GM23338 (cell line): ENCODE measurements around the gene EPAS1. TPM values are rescaled to one million over a fixed set of nuclear protein-coding genes. Genes with fewer than 3 reads are reported as not detected.

ENCODE experiments used
- ATAC-seq: fragments of 200-7000 bp; cut with Tn5 transposase; 3 replicates; pipeline ENCODE4 v1.9.1; 2020
- DNase-seq: peaks from one replicate; pipeline ENCODE4 v3.0.0-alpha.2; 2015; ENCODE audit warnings: low spot score
- H2AFZ ChIP-seq: fragments of 200-600 bp; sonication (generic); 2 replicates; pipeline ENCODE4 v1.8.0; 2016; ENCODE audit warnings: antibody characterized with exemption, mild to moderate bottlenecking, moderate library complexity
- H3F3A ChIP-seq: fragments of 200-600 bp; sonication (generic); replicated peaks from 2 replicates; pipeline ENCODE4 v1.8.0; 2017; ENCODE audit warnings: antibody characterized with exemption, mixed run types, low read depth
- H3K27ac ChIP-seq: fragments of 200-600 bp; sonication (generic); 2 replicates; pipeline ENCODE4 v1.6.1; 2016; ENCODE audit warnings: low read depth
- H3K27me3 ChIP-seq: fragments of 200-600 bp; sonication (generic); 2 replicates; pipeline ENCODE4 v1.8.0; 2016; ENCODE audit warnings: mild to moderate bottlenecking, mixed run types, moderate library complexity; ENCODE audit not compliant: insufficient read depth
- H3K36me3 ChIP-seq: fragments of 200-600 bp; sonication (generic); 2 replicates; pipeline ENCODE4 v1.8.0; 2016; ENCODE audit warnings: mild to moderate bottlenecking; ENCODE audit not compliant: insufficient read depth
- H3K4me1 ChIP-seq: fragments of 200-600 bp; sonication (generic); 2 replicates; pipeline ENCODE4 v1.8.0; 2016; ENCODE audit warnings: mild to moderate bottlenecking, moderate library complexity; ENCODE audit not compliant: insufficient read depth
- H3K4me2 ChIP-seq: fragments of 200-600 bp; sonication (generic); 2 replicates; pipeline ENCODE4 v1.7.1; 2017; ENCODE audit warnings: mixed run types
- H3K4me3 ChIP-seq: fragments of 200-600 bp; sonication (generic); 2 replicates; pipeline ENCODE4 v1.6.1; 2016; ENCODE audit warnings: mixed run types
- H3K79me2 ChIP-seq: fragments of 200-600 bp; sonication (generic); replicated peaks from 2 replicates; pipeline ENCODE4 v1.8.0; 2017; ENCODE audit warnings: mild to moderate bottlenecking; ENCODE audit not compliant: insufficient read depth
- H3K9me2 ChIP-seq: fragments of 200-600 bp; sonication (generic); 2 replicates; pipeline ENCODE4 v1.8.0; 2017; ENCODE audit not compliant: insufficient read depth
- H4K20me1 ChIP-seq: fragments of 200-600 bp; sonication (generic); replicated peaks from 2 replicates; pipeline ENCODE4 v1.8.0; 2017; ENCODE audit warnings: mild to moderate bottlenecking; ENCODE audit not compliant: insufficient read depth
- H3K27ac Mint-ChIP-seq: 2 replicates; pipeline ENCODE4 v1.8.0; 2020; ENCODE audit warnings: inconsistent platforms, mild to moderate bottlenecking, moderate library complexity, mixed read lengths
- H3K27me3 Mint-ChIP-seq: 3 replicates; pipeline ENCODE4 v1.8.0; 2022; ENCODE audit warnings: low read depth, mild to moderate bottlenecking, moderate library complexity, mixed read lengths, inconsistent platforms; ENCODE audit not compliant: insufficient read depth, poor library complexity
- H3K36me3 Mint-ChIP-seq: 3 replicates; pipeline ENCODE4 v1.8.0; 2021; ENCODE audit warnings: low read depth, mild to moderate bottlenecking, inconsistent platforms, moderate library complexity, mixed read lengths
- H3K4me1 Mint-ChIP-seq: 3 replicates; pipeline ENCODE4 v1.8.0; 2020; ENCODE audit warnings: mild to moderate bottlenecking, inconsistent platforms, mixed read lengths
- H3K4me3 Mint-ChIP-seq: 3 replicates; pipeline ENCODE4 v1.8.0; 2021; ENCODE audit warnings: moderate library complexity, mild to moderate bottlenecking, inconsistent platforms, mixed read lengths
- H3K9me3 Mint-ChIP-seq: 3 replicates; pipeline ENCODE4 v1.8.0; 2020; ENCODE audit warnings: moderate library complexity, mild to moderate bottlenecking, inconsistent platforms, mixed read lengths
- CREB1 ChIP-seq: fragments of 250-450 bp; sonication (Bioruptor Pico); IDR thresholded peaks from 2 replicates; pipeline ENCODE4 v1.5.0; 2020; ENCODE audit warnings: low read depth, mild to moderate bottlenecking, moderate library complexity
- EZH2 ChIP-seq: fragments of 200-600 bp; sonication (generic); IDR thresholded peaks from one replicate; pipeline ENCODE4 v1.8.0; 2017; ENCODE audit warnings: antibody characterized with exemption, mild to moderate bottlenecking, low read depth; ENCODE audit not compliant: unreplicated experiment
- EZH2phosphoT487 ChIP-seq: fragments of 200-600 bp; sonication (generic); IDR thresholded peaks from one replicate; pipeline ENCODE4 v1.8.1; 2018; ENCODE audit warnings: antibody characterized with exemption; ENCODE audit not compliant: unreplicated experiment
- JUNB ChIP-seq: IDR thresholded peaks from one replicate; pipeline ENCODE4 v1.6.1; 2016; ENCODE audit warnings: antibody characterized with exemption; ENCODE audit not compliant: unreplicated experiment
- NANOG ChIP-seq: IDR thresholded peaks from 2 replicates; pipeline ENCODE4 v1.6.1; 2016; ENCODE audit warnings: antibody characterized with exemption, borderline replicate concordance
- POLR2AphosphoS5 ChIP-seq: IDR thresholded peaks from 2 replicates; pipeline ENCODE4 v1.6.1; 2016; ENCODE audit warnings: antibody characterized with exemption, low read depth
- REST ChIP-seq: IDR thresholded peaks from one replicate; pipeline ENCODE4 v1.6.1; 2018; ENCODE audit warnings: antibody characterized with exemption; ENCODE audit not compliant: unreplicated experiment
- STAT1 ChIP-seq: IDR thresholded peaks from one replicate; pipeline ENCODE4 v1.6.1; 2016; ENCODE audit warnings: antibody characterized with exemption; ENCODE audit not compliant: unreplicated experiment
- ZNF114 ChIP-seq: fragments of 250-450 bp; sonication (Bioruptor Pico); IDR thresholded peaks from 2 replicates; pipeline ENCODE4 v1.5.0; 2020; ENCODE audit warnings: mild to moderate bottlenecking, moderate library complexity
- ZNF331 ChIP-seq: fragments of 250-450 bp; sonication (Bioruptor Pico); IDR thresholded peaks from 2 replicates; pipeline ENCODE4 v1.5.0; 2020; ENCODE audit warnings: low read depth, mild to moderate bottlenecking, moderate library complexity
- polyA plus RNA-seq: library from polyadenylated mRNA; unstranded; fragments of >200 nt; fragmentation: Nextera tagmentation; extraction: Ambion mirVana; gene quantifications from 2 replicates; pipeline ENCODE4 v1.2.1, GENCODE V29; 2016
- total RNA-seq: library from RNA; depleted of rRNA; stranded (reverse); fragments of >200 nt; shearing (Covaris generic); gene quantifications from 2 replicates; pipeline ENCODE4 v1.2.3, GENCODE V29; 2014

Gene EPAS1
- total and polyA plus RNA-seq, 2 experiments from 2014 or later, result 0.68 to 5.4 TPM

GRCh38 chr2:46299365-46300263 lies 2.4 kb downstream of the EPAS1 start:
- H3K9me3 Mint-ChIP-seq, result peaks cover 1% of the 10 kb centered on the region; the same call in 2 of the 3 replicates
- no peaks in the 10 kb centered on the region for H3K36me3 Mint-ChIP-seq
- H3K27me3 ChIP-seq, result peaks cover 87% of the 10 kb centered on the region
- peaks cover 4% of the 10 kb centered on the region; the same call in 1 of the 2 replicates for H3K9me2 ChIP-seq
- no peak overlapping the region for H3K27ac Mint-ChIP-seq
- H2AFZ ChIP-seq, result peak overlapping the region; percentile 98
- peaks cover 16% of the 10 kb centered on the region for H4K20me1 ChIP-seq
- peaks cover 8% of the 10 kb centered on the region; the same call in 1 of the 2 replicates for H3F3A ChIP-seq
- H3K4me3 ChIP-seq, result peak overlapping the region; percentile 78
- H3K4me1 ChIP-seq, result peaks cover 36% of the 10 kb centered on the region
- H3K36me3 ChIP-seq, result no peaks in the 10 kb centered on the region
- TF ChIP-seq EZH2 (peak; percentile 90), NANOG (no peak)
- H3K4me3 Mint-ChIP-seq, result peak overlapping the region; percentile 84
- H3K4me2 ChIP-seq, result peak overlapping the region; percentile 95
- H3K27ac ChIP-seq, result no peak overlapping the region
- H3K27me3 Mint-ChIP-seq, result peaks cover 79% of the 10 kb centered on the region
- H3K4me1 Mint-ChIP-seq, result peaks cover 35% of the 10 kb centered on the region
- H3K79me2 ChIP-seq, result no peaks in the 10 kb centered on the region
- DNase-seq, result peak; percentile 61
- ATAC-seq, result peak; percentile 1; the same call in 2 of the 3 replicates

DNA sequence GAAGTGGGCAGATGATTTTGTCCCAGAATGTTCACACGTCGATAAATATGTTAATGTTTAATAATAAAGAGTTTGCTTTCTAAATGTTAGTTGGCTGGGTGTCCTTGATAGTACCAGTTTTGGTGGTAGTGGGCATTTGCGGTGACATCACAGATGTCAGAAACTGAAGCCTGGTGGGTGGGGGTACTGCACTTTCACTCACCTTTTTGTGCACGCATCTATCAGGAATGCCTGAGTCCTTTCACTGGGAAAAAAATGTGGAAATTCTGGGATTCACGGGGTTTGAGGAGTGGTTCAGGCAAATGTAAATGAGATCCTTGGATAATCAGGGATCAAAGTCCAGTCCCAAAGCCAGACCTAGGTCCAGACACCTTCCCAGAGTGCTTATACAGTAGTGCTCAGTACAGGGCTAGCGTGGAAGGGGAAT lies 3.2 kb downstream of the EPAS1 start:
- H3K4me3 Mint-ChIP-seq, result peak overlapping the region; percentile 84
- peaks cover 6% of the 10 kb centered on the region; the same call in 2 of the 3 replicates for H3K9me3 Mint-ChIP-seq
- H3K36me3 Mint-ChIP-seq, result peaks cover 8% of the 10 kb centered on the region; the same call in 2 of the 3 replicates
- Histone ChIP-seq H3K79me2 (no peaks in the 10 kb centered on the region), H3K27me3 (peaks cover 79% of the 10 kb centered on the region), H4K20me1 (peaks cover 16% of the 10 kb centered on the region), H2AFZ (no peak overlapping the region), H3K4me3 (peak overlapping the region; percentile 78), H3K4me1 (peaks cover 43% of the 10 kb centered on the region), H3K36me3 (no peaks in the 10 kb centered on the region), H3F3A (peaks cover 8% of the 10 kb centered on the region; the same call in 1 of the 2 replicates), H3K27ac (no peak overlapping the region), H3K4me2 (peak overlapping the region; percentile 95), H3K9me2 (peaks cover 6% of the 10 kb centered on the region; the same call in 1 of the 2 replicates)
- peaks cover 39% of the 10 kb centered on the region for H3K4me1 Mint-ChIP-seq
- ATAC-seq (no peak), DNase-seq (no peak)
- no peak overlapping the region for H3K27ac Mint-ChIP-seq
- TF ChIP-seq STAT1 (no peak), REST (no peak), ZNF331 (CRISPR knock-in tag) (no peak), EZH2 (no peak), POLR2AphosphoS5 (no peak), CREB1 (CRISPR knock-in tag) (no peak), JUNB (no peak), ZNF114 (no peak), EZH2phosphoT487 (no peak)
- H3K27me3 Mint-ChIP-seq, result peaks cover 72% of the 10 kb centered on the region
